K562 (cell line): ENCODE measurements around the gene SLFN12.

Experiments
- FOXJ3 ChIP-seq: sonication (generic); formaldehyde crosslinking; IDR thresholded peaks from 2 replicates; pipeline ENCODE4 v1.4.0; 2020; ENCODE audit warnings: mild to moderate bottlenecking, missing genetic modification reagents
- GTF2E2 ChIP-seq: fragments of 200-800 bp; sonication (Bioruptor generic); IDR thresholded peaks from 2 replicates; pipeline ENCODE4 v1.6.1; 2016; ENCODE audit warnings: missing genetic modification characterization, missing compliant biosample characterization
- MNT ChIP-seq, 2 experiments: fragments of 450-650 bp; conservative IDR thresholded peaks; 2 replicates each; pipeline ENCODE4 v1.6.1; 2017; ENCODE audit warnings: mild to moderate bottlenecking in 2 of 2, moderate library complexity in 2 of 2
- MXI1 ChIP-seq: IDR thresholded peaks from 2 replicates; pipeline ENCODE4 v1.6.1; 2011; ENCODE audit warnings: low read depth, mild to moderate bottlenecking, improper control_type of control experiment, low read length
- THRA ChIP-seq: fragments of 450-650 bp; IDR thresholded peaks from 2 replicates; pipeline ENCODE4 v1.6.1; 2017; ENCODE audit warnings: mild to moderate bottlenecking, moderate library complexity

GRCh38 chr17:35423761-35424160, 8.5 kb downstream of the SLFN12 start:
- TF ChIP-seq FOXJ3 (CRISPR knock-in tag), result no peak
- no peak for TF ChIP-seq THRA
- TF ChIP-seq GTF2E2 (tag), result no peak
- no peak for TF ChIP-seq MNT (conservative IDR thresholded peaks at IDR 0.05)
- TF ChIP-seq MXI1, result no peak
